Endometrium (tissue), 2 donors: Measurements from ENCODE around the gene SAA2.
"Not testable (repeated sequence)": the region's sequence is repeated elsewhere in the genome, so short reads cannot be mapped to it uniquely, and the experiment has no call there.

Experiments used
- FAIRE-seq: peaks from 2 replicates; lab custom pipeline; 2012; peaks lifted over from hg19 to GRCh38; lab: Jason Lieb, UNC
- donor health status: control.
- donor health status: control.

The SAA2 gene

GRCh38 chr11:18247191-18247581 lies 1.3 kb downstream of the SAA2 start:
- FAIRE-seq, result not testable (repeated sequence)

GRCh38 chr11:18246379-18247190 lies 1.9 kb downstream of the SAA2 start:
- not testable (repeated sequence) for FAIRE-seq

DNA sequence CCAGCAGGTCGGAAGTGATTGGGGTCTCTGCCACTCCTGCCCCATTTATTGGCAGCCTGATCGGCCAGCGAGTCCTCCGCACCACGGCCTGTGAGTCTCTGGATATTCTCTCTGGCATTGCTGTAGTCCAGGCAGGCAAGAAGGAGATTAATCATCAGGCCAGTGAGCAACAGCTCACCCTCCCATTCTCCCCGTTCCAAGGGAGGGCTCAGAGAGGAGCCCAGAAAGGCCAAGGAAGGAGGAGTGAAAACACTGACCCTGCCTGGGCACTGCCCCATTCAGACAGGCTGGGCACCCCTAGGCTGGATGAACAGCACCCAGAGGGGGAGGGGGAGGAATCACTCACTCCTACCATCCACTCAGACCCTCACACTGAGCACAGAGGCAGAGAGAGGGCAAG lies 3.1 kb downstream of the SAA2 start:
- no peak for FAIRE-seq

- no peak for FAIRE-seq
Measured at GRCh38 chr11:18243783-18244362, 4.6 kb downstream of the SAA2 start.

DNA sequence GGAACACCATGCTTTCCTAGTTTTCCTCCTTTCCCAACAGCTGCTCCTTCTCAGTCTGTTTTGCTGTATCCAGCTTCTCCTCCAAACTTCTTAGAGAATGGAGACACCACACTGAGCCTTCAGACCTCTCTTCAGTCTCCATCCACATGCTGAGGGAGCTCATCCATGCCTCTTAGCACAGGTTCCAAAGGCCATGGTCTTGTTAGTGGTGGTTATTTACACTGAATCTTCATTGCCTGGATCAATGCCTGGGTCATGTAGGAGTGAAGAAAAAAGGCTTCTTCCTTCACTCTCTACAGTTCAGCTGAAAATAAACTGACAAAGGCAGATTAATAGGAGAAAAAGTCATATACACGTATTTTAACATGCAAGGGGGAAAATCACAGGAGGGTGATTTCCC lies 8.8 kb downstream of the SAA2 start:
- no peak for FAIRE-seq

DNA sequence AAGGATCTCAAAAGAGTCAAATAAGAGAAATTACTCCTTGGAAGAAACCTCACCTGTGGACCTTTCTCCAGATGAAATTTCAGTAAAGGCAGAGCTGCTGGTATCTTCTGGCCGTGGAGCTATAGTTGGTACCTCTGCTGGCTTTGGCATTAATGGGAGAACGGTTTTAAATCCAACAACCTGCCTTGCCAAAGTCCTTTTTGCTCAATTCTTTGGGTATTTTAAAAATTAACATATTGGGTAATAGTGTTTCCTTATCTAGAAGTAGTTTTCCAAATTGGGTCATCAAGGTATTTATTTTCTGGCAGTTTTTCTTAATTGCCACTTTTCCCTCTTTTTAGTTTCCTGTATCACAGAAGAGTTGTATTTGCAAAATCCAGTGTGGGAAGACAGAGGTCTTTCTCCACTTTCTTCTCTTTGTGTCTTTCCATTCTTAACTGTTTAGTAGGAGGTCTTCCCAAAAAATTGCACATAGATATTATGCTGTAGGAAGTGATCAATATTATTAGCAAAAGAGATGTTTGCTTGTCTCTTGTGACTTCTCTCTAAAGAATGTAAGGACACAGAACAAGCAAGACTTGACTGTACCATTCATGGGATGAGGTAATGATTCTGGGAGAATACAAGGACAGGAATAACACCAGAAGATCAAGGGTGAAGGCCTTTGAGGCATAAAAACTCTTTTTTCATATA lies 11.7 kb downstream of the SAA2 start, which contains the start of gene SAA4:
Gene SAA4, minus strand, starts transcription at position 139 of the 693 bp plus-strand sequence. CDS start 876 bp downstream, outside the sequence.
- FAIRE-seq, result no peak

DNA sequence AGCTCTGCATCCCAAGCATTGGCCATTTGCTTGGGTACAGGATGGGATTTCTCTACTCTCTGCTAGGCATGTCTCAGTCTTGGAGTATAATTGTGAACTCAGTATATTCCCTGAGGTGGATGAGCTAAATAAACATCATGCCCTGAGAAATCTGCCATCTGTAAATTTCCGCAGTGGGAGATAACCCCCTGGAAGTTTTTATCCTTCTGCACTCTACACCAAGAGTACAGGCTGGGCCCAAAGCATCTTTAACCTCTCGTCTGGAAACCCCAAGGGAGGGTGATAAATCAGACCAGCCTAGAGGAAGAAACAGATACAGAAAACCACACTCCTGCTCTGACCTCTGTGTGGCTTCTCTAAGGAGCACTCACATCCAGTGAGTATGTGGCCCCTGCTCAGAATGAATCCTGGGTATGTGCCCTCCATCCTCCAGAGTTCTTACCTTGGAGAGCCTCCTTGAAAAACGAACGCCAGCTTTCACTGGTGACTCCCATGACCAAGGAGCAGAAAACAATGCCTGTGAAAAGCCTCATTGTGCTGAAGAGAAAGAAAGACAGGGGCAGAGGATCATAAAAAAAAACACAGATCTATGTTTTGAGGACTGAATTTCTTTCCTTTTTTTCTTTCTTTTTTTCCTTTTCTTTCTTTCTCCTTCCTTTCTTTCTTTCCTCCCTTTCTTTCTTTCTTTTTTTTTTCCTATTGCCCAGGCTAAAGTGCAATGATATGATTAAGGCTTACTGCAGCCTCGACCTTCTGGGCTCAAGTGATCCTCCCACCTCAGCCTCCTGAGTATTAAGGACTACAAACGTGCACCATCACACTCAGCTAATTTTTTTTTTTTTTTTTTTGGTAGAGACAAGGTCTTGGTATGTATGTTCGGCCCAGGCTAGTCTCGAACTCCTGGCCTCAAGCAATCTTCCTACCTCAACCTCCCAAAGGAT lies 12.8 kb downstream of the SAA2 start:
- FAIRE-seq, result no peak

DNA sequence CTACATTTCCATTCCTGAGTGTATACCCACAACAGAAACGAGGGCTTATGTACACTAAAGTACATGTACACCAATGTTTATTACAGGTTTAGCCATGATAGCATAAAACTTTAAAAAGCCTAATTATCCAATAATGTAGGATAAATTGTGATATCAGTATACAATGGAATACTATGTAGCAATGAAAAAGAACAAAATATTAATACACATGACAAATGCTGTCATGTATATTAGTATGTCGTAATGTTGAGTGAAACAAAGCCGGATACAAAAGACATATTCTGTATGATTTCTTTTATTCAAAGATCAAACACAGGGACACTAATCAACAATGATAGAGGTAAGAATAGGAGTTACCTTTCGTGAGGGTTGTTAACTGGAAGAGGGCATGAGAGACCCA lies 14.6 kb downstream of the SAA2 start:
- FAIRE-seq, result no peak

- no peak for FAIRE-seq
Measured at GRCh38 chr11:18230859-18231258, 17.6 kb downstream of the SAA2 start.

- FAIRE-seq, result no peak
Measured at GRCh38 chr11:18229501-18229900, 19.0 kb downstream of the SAA2 start.

DNA sequence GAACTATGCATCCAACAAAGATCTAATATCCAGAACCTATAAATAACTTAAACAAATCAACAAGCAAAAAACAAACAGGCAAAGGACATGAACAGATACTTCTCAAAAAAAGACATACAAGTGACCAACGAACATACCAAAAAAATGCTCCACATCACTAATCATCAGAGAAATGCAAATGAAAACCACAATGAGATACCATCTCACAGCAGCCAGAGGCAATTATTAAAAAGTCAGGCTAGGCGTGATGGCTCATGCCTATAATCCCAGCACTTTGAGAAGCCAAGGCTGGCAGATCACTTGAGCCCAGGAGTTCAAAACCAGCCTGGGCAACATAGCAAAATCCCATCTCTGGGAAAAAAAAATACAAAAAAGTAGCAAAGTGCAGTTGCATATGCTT lies 22.6 kb downstream of the SAA2 start:
- FAIRE-seq, result no peak

- no peak for FAIRE-seq
Measured at GRCh38 chr11:18223591-18224387, 24.7 kb downstream of the SAA2 start.

DNA sequence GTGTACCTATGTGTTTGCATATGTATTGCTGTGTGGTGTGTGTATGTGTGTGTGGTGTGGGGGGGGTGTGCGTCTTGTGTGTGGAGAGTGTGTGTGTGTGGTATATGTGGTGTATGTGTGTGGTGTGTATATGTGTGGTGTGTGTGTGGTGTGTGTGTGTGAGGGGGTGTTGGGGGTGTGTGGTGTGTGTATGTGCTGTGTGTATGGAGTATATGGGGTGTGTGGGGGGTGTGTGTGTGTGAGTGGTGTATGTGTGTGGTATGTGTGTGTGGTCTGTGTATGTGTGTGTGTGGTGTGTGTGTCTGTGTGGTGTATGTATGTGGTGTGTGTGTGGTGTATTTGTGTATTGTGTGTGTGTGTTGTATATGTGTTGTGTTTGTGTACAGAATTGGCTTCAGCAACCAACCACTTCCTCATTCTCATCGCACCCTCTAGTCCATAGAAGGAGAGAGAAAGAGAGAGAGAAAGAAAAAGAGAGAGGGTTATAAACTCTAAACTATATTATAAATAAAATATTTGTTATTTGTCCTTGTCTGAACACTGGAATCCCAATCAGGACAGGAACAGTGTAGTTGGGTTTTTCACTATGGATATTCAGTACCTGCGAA lies 25.6 kb downstream of the SAA2 start:
- FAIRE-seq, result no peak

GRCh38 chr11:18221274-18221876 lies 27.1 kb downstream of the SAA2 start:
- no peak for FAIRE-seq

DNA sequence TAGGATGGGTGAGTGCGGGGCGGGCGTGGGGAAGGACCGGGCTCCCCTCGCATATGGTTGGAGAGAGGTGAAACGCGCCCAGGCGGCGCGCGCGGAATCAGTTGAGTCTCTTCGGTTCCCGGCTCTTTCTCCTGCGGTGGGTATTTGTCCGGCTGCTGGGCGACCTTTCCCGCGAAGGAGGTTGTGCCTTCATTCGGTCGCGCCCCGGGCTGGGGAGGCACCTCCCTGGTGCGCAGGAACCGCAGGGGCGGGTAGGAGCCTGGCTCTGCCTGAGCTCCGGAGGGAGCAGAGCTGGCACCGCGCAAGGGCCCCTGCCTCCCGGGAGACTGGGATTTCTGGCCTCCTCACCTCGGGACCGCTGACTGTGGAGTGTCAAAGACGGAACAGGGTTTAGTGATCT lies 39.4 kb downstream of the SAA2 start:
- FAIRE-seq, result no peak

GRCh38 chr11:18204771-18205170 lies 43.7 kb downstream of the SAA2 start:
- no peak for FAIRE-seq

DNA sequence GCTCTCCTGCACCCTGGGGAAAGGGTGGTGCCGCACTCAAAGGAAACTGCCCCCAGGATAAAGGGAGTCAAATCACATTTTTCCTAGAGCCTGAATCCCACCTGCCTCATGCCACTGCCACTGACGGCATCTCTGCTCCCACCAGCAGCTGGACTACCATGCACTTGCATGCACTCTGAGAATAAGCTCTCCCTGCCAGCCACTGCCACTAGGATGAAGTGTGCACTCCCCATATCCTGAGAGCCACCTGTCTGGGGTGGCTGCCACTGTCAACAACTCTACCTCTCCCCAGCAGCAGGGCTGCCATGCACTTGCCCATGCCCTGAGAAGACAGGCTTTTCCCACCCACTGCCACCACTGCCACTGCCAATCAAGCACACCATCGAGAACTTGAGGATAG lies 44.2 kb downstream of the SAA2 start:
- FAIRE-seq, result no peak

- no peak for FAIRE-seq
Measured at GRCh38 chr11:18203723-18204122, 44.7 kb downstream of the SAA2 start.

GRCh38 chr11:18197738-18198137 lies 50.7 kb downstream of the SAA2 start:
- FAIRE-seq, result not testable (repeated sequence)

GRCh38 chr11:18196532-18196931 lies 51.9 kb downstream of the SAA2 start:
- no peak for FAIRE-seq
